K562 (cell line): ENCODE data around the gene UBN1. TPM values are rescaled to one million over a fixed set of nuclear protein-coding genes. Genes with fewer than 3 reads are reported as not detected.

Experiments used
- ATF3 ChIP-seq, 2 experiments: fragments of 450-650 bp in 1 of 2; sonication (generic) in 1 of 2; formaldehyde crosslinking in 1 of 2; IDR thresholded peaks in 1 of 2; conservative IDR thresholded peaks in 1 of 2; 2 replicates each; pipeline versions ENCODE4 v1.6.1 to v1.8.1; 2016 to 2023; ENCODE audit warnings: mild to moderate bottlenecking in 2 of 2, moderate library complexity in 2 of 2, inconsistent platforms in 1 of 2, missing genetic modification reagents in 1 of 2
- BMI1 ChIP-seq: fragments of 150-350 bp; IDR thresholded peaks from 2 replicates; pipeline ENCODE4 v1.6.1; 2014; ENCODE audit warnings: low read length
- CUX1 ChIP-seq: fragments of 200-800 bp; sonication (Bioruptor generic); IDR thresholded peaks from 2 replicates; pipeline ENCODE4 v1.6.1; 2016; ENCODE audit warnings: missing genetic modification characterization, missing compliant biosample characterization
- ELF2 ChIP-seq: fragments of 250-450 bp; sonication (Bioruptor Pico); IDR thresholded peaks from 2 replicates; pipeline ENCODE4 v1.5.0; 2021; ENCODE audit warnings: mild to moderate bottlenecking
- ETV5 ChIP-seq: sonication (generic); formaldehyde crosslinking; IDR thresholded peaks from 2 replicates; pipeline ENCODE4 v1.4.0; 2020; ENCODE audit warnings: low read depth, mild to moderate bottlenecking, missing genetic modification reagents
- GABPB1 ChIP-seq: sonication (generic); formaldehyde crosslinking; IDR thresholded peaks from 2 replicates; pipeline ENCODE4 v1.8.0; 2022; ENCODE audit warnings: mild to moderate bottlenecking, missing genetic modification reagents
- MBD1 ChIP-seq: fragments of 250-450 bp; sonication (Bioruptor Pico); IDR thresholded peaks from 2 replicates; pipeline ENCODE4 v1.8.0; 2022; ENCODE audit warnings: inconsistent platforms
- MBD2 ChIP-seq: sonication (generic); IDR thresholded peaks from 2 replicates; pipeline ENCODE4 v1.6.1; 2016; ENCODE audit warnings: low read depth, borderline replicate concordance
- MYC ChIP-seq, 2 experiments: fragments of 250-450 bp in 1 of 2; sonication (Bioruptor Pico) in 1 of 2; IDR thresholded peaks; 2 replicates each; pipeline versions ENCODE4 v1.5.1 to v1.6.1; 2012 to 2021; ENCODE audit warnings: low read depth in 2 of 2, borderline replicate concordance in 1 of 2, improper control_type of control experiment in 1 of 2, low read length in 1 of 2, mild to moderate bottlenecking in 1 of 2, moderate library complexity in 1 of 2
- NCOA1 ChIP-seq: fragments of 450-650 bp; IDR thresholded peaks from 2 replicates; pipeline ENCODE4 v1.6.1; 2016; ENCODE audit warnings: low read depth
- RBM17 ChIP-seq: fragments of 200-400 bp; formaldehyde crosslinking; IDR thresholded peaks from 2 replicates; pipeline ENCODE4 v1.6.1; 2017; ENCODE audit warnings: low read depth, mild to moderate bottlenecking, low read length, borderline replicate concordance
- RBM22 ChIP-seq: fragments of 200-400 bp; formaldehyde crosslinking; IDR thresholded peaks from 2 replicates; pipeline ENCODE4 v1.6.1; 2018; ENCODE audit warnings: low read length, low read depth; ENCODE audit not compliant: poor library complexity, severe bottlenecking
- RBM39 ChIP-seq: fragments of 200-400 bp; formaldehyde crosslinking; optimal IDR thresholded peaks from 2 replicates; pipeline ENCODE3; 2018; ENCODE audit warnings: low read depth, low read length
- RFX7 ChIP-seq: fragments of 250-450 bp; sonication (Bioruptor Pico); IDR thresholded peaks from 2 replicates; pipeline ENCODE4 v1.5.1; 2021; ENCODE audit warnings: mild to moderate bottlenecking
- SIN3B ChIP-seq: fragments of 450-650 bp; IDR thresholded peaks from 2 replicates; pipeline ENCODE4 v1.6.1; 2017; ENCODE audit warnings: low read depth, mild to moderate bottlenecking, moderate library complexity
- TAF1 ChIP-seq: IDR thresholded peaks from 2 replicates; pipeline ENCODE4 v1.6.1; 2011; ENCODE audit warnings: mild to moderate bottlenecking, low read length, moderate library complexity; ENCODE audit not compliant: insufficient read depth, control insufficient read depth, severe bottlenecking; ENCODE audit errors: extremely low read depth
- TOE1 ChIP-seq, 2 experiments: fragments of 450-650 bp in 1 of 2; sonication (generic) in 1 of 2; formaldehyde crosslinking in 1 of 2; IDR thresholded peaks; 2 replicates each; pipeline versions ENCODE4 v1.7.1 to v1.8.0; 2016 to 2022; ENCODE audit warnings: borderline replicate concordance in 2 of 2, mild to moderate bottlenecking in 2 of 2, antibody characterized with exemption in 1 of 2, inconsistent platforms in 1 of 2, low read depth in 1 of 2, missing genetic modification reagents in 1 of 2, moderate library complexity in 1 of 2
- ZNF695 ChIP-seq: fragments of 450-650 bp; formaldehyde crosslinking; IDR thresholded peaks from 2 replicates; pipeline ENCODE4 v1.4.0; 2020; ENCODE audit warnings: mild to moderate bottlenecking, moderate library complexity
- polyA plus RNA-seq, 8 experiments: library from polyadenylated mRNA; depleted of rRNA in 4 of 8; stranded (reverse) in 5 of 8; unstranded in 3 of 8; fragments of >200 nt; fragmentation: Nextera tagmentation in 2 of 8; fragmentation: Illumina TruSeq in 1 of 8; extraction: Ambion mirVana in 2 of 8; extraction: Trizol in 1 of 8; gene quantifications; 2 replicates each; pipeline versions ENCODE4 v1.2.1 to v1.2.3, GENCODE V29; 2011 to 2014; ENCODE audit warnings: inconsistent platforms in 1 of 8, missing spikeins in 1 of 8
- total RNA-seq, 7 experiments: library from RNA; depleted of rRNA in 6 of 7; stranded (reverse); fragments of >200 nt in 6 of 7; fragmentation: Illumina TruSeq in 2 of 7; extraction: Trizol in 2 of 7; gene quantifications; 2 replicates each; pipeline versions ENCODE4 v1.2.1 to v1.2.3, GENCODE V29; 2011 to 2021; ENCODE audit warnings: low replicate concordance in 1 of 7

Gene UBN1
- total and polyA plus RNA-seq, 9 of the 15 experiments (the other 6 are each of a cell fraction or from before 2014, with no cell fraction given) = 1.5 to 45.7 (median 20.6) TPM

GRCh38 chr16:4846901-4847773, at the start of gene UBN1, which contains the start of gene GLYR1 (continued):
- no peak for TF ChIP-seq MBD1 (CRISPR knock-in tag)
- no peak for TF ChIP-seq ZNF695
- no peak for TF ChIP-seq RFX7 (CRISPR knock-in tag)
- TF ChIP-seq ELF2 (CRISPR knock-in tag) = 0 out of 2 replicates have a peak, but pooled peaks have one; percentile 33
- TF ChIP-seq TAF1 = peak; percentile 88
- TF ChIP-seq CUX1 (CRISPR knock-in tag) = no peak
- peak; percentile 75; the same call in 1 of the 2 replicates for TF ChIP-seq GABPB1
- TF ChIP-seq SIN3B = peak; percentile 97
- TF ChIP-seq TOE1 (IDR thresholded peaks at IDR 0.05; ENCODE audit: borderline replicate concordance) = peak; percentile 98
- TF ChIP-seq TOE1 (CRISPR knock-in tag; IDR thresholded peaks at IDR 0.05; ENCODE audit: borderline replicate concordance, low read depth) = no peak
- peak; percentile 83; the same call in 1 of the 2 replicates for TF ChIP-seq MBD2
- peak; percentile 95 for TF ChIP-seq ATF3 (IDR thresholded peaks at IDR 0.05)
- no peak; the same call in 1 of the 2 replicates for TF ChIP-seq ATF3 (CRISPR knock-in tag; conservative IDR thresholded peaks at IDR 0.05)
- TF ChIP-seq ETV5 (CRISPR knock-in tag) = no peak
- no peak for TF ChIP-seq NCOA1
- no peak for TF ChIP-seq RBM39
- no peak for TF ChIP-seq BMI1
- no peak for TF ChIP-seq RBM17
- TF ChIP-seq MYC (IDR thresholded peaks at IDR 0.05; ENCODE audit: low read depth, low read length) = peak; percentile 77
- TF ChIP-seq MYC (CRISPR knock-in tag; IDR thresholded peaks at IDR 0.05; ENCODE audit: borderline replicate concordance, low read depth) = peak; percentile 45; the same call in 1 of the 2 replicates
- no peak for TF ChIP-seq RBM22
